Measurements from ENCODE around the gene SPEF2.

- no peak for TF ChIP-seq HMG20A (CRISPR knock-in tag; conservative IDR thresholded peaks at IDR 0.05)
- TF ChIP-seq, protein P1, sequence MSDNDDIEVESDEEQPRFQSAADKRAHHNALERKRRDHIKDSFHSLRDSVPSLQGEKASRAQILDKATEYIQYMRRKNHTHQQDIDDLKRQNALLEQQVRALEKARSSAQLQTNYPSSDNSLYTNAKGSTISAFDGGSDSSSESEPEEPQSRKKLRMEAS (CRISPR knock-in tag; IDR thresholded peaks at IDR 0.05) = no peak
- TF ChIP-seq PHF20 (IDR thresholded peaks at IDR 0.05; ENCODE audit: partially characterized antibody) = no peak
- TF ChIP-seq USF1 (CRISPR knock-in tag; IDR thresholded peaks at IDR 0.05) = no peak
- TF ChIP-seq POLR2AphosphoS5 (IDR thresholded peaks at IDR 0.05; ENCODE audit: control insufficient read depth, insufficient read depth, low read depth, low read length) = no peak
Observed at GRCh38 chr5:35668319-35668718, 50.7 kb downstream of the SPEF2 start.
